Kidney epithelial cell (primary cell): ENCODE results near the gene CTU2. TPM values are rescaled to one million over a fixed set of nuclear protein-coding genes. Genes with fewer than 3 reads are reported as not detected.

Experiments used
- DNase-seq: peaks from one replicate; pipeline ENCODE4 v3.0.0-alpha.2; 2010; ENCODE audit warnings: low read depth
- H3K27me3 ChIP-seq: 2 replicates; pipeline ENCODE4 v1.6.0; 2011; ENCODE audit warnings: low read length; ENCODE audit not compliant: control insufficient read depth, insufficient read depth
- H3K36me3 ChIP-seq: 2 replicates; pipeline ENCODE4 v1.5.1; 2011; ENCODE audit warnings: low read length; ENCODE audit not compliant: control insufficient read depth, insufficient read depth
- H3K4me3 ChIP-seq: 2 replicates; pipeline ENCODE4 v1.5.1; 2011; ENCODE audit warnings: low read depth, mild to moderate bottlenecking, control low read depth, low read length
- total RNA-seq: library from RNA; depleted of rRNA; stranded (reverse); fragments of >200 nt; gene quantifications from 2 replicates; pipeline ENCODE4 v1.2.3, GENCODE V29; 2015
- TF ChIP-seq, protein P1 (sequence below): IDR thresholded peaks from 2 replicates; pipeline ENCODE4 v1.5.1; 2011; ENCODE audit warnings: mild to moderate bottlenecking, moderate library complexity, low read length, control low read depth, inconsistent platforms; ENCODE audit not compliant: insufficient read depth, poor library complexity, severe bottlenecking

The CTU2 gene
- total RNA-seq, 1 donor from 2014 or later: 12.8 TPM

DNA sequence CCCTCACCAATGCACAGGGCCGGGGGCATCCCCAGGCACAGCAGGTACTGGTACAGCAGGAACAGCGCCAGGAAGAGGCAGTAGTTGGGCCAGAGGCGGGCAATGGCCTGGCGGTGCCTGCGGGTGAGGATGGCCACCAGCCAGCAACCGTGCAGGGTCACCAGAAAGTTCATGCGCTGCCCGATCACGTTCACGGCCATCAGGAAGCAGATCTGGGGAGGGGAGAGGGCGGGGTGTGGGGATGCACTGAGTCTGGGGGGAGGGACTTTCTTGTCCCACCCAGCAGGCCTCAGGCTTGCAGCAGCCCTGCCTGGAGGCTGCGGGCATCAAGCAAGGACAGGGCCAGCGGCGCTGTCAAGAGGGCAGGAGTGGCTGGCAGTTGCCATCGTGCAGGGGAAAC is 25.4 kb downstream of the CTU2 start:
- Histone ChIP-seq H3K4me3 (no peak overlapping the region), H3K27me3 (no peaks in the 10 kb centered on the region), H3K36me3 (peaks cover 2% of the 10 kb centered on the region)
- no peak for DNase-seq
- TF ChIP-seq, protein P1, sequence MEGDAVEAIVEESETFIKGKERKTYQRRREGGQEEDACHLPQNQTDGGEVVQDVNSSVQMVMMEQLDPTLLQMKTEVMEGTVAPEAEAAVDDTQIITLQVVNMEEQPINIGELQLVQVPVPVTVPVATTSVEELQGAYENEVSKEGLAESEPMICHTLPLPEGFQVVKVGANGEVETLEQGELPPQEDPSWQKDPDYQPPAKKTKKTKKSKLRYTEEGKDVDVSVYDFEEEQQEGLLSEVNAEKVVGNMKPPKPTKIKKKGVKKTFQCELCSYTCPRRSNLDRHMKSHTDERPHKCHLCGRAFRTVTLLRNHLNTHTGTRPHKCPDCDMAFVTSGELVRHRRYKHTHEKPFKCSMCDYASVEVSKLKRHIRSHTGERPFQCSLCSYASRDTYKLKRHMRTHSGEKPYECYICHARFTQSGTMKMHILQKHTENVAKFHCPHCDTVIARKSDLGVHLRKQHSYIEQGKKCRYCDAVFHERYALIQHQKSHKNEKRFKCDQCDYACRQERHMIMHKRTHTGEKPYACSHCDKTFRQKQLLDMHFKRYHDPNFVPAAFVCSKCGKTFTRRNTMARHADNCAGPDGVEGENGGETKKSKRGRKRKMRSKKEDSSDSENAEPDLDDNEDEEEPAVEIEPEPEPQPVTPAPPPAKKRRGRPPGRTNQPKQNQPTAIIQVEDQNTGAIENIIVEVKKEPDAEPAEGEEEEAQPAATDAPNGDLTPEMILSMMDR: no peak

DNA sequence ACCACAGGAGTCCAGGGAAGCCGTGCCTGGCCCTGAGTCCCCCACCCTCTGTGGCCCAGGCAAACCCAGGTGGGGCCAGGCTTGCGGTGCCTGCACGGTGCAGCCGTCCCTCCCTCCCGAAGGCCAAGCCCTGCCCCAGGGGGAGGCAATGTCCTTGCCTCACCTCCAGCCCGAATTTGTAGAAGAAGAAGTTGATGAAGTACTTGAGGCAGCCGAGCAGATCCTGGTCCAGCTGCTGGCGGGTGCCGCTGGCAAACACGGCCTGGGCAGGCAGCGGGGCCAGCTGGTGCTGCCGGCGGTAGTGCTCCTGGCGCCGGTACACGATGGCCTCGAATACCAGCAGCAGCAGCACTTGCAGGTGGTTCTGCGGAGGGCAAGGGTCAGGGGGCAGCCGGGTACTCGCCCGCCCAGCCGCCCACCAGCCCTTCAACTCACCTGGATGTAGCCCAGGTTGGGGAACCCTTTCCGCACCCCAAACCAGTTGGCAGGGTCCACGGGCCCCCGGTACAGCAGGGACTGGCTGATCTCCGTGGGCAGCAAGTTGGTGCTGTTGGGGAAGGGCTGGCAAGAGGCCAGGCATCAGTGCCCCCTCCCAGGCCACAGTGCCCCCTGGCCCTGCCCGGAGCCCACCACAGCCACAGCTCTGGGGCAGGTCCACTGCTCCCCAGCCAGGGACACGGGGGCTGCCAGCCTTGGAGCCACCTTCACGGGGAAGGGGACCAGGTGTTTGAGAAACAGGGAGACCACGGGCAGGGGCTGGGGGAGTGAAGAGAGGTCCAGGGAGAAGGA is 26.1 kb downstream of the CTU2 start:
- TF ChIP-seq, protein P1: no peak

DNA sequence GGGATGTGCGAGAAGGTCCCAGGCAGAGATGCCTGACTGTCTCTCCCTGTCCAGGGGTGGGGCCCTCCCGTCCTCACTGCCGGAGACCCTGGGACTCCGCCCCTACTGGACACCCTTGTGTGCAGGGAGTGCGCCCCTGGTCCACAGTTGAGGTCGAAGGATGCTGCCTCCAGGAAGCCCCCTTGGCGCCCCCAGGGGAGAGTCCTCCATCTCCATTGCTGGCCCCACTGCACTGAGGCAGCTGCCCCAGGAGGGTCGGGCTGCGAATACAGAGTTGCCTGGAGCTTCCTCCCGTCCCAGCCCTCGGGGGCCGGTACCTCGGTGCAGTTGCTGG is 26.6 kb downstream of the CTU2 start:
- DNase-seq: no peak
- TF ChIP-seq, protein P1: no peak
- H3K36me3 ChIP-seq: peaks cover 2% of the 10 kb centered on the region
- no peak overlapping the region for H3K4me3 ChIP-seq
- H3K27me3 ChIP-seq: no peaks in the 10 kb centered on the region

More for the DNA sequence above, 26.1 kb downstream of the CTU2 start:
- DNase-seq: no peak
- Histone ChIP-seq H3K36me3 (peaks cover 2% of the 10 kb centered on the region), H3K4me3 (no peak overlapping the region), H3K27me3 (no peaks in the 10 kb centered on the region)

DNA sequence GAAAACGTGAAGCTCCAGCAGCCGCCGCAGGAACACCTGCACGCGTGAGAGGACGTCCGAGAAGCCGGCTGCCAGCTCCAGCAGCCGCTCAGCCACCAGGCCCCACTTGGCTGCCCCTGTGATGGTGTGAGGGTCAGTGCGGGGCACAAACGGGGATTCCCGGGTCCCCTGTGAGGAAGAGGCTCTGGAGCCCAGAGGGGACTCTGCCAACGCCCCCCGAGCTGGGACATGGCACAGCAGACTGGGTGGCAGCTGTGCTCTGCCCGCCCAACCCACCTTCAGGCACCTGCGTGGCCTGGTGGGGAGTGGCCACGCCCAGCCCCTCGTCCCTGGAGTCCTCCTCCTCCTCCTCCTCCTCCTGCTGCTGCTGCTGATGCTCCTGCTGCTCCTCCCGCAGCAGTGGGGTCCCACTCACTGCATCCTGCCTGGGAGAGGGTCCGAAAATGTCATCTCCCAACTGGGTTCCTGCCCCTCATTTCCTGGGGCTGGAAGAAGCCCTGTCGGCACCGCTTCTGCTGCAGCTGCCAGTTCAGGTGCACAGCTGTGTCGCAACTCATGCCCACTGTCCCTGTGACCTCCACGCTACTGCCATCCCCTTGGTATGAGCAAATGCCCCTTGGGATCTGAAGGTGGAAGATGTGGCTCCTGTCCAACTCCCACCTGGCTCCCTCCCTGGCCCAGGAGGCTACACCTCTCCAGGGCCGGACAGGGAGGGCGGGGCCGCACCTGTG is 27.5 kb downstream of the CTU2 start:
- DNase-seq: no peak
- TF ChIP-seq, protein P1: no peak
- H3K4me3 ChIP-seq: no peak overlapping the region
- H3K27me3 ChIP-seq: no peaks in the 10 kb centered on the region
- H3K36me3 ChIP-seq: peaks cover 2% of the 10 kb centered on the region

DNA sequence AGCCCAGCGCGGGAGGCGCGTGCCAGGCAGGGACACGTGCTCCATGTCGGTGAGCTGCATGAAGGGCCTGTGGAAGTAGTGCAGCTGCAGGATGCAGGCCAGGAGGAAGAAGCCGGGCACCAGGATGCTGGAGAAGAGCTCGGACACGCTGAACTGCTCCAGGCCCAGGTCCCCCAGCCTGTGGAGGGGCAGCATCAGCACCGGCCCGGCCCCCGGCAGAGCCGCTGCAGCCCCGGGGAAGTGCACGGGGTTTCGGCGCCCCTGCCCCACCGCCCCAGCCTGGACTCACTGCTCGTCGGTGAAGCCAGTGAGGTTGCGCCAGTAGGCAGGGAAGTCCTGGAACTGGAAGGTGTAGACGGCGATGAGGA is 28.0 kb downstream of the CTU2 start:
- TF ChIP-seq, protein P1: no peak
- H3K27me3 ChIP-seq: no peaks in the 10 kb centered on the region
- peaks cover 2% of the 10 kb centered on the region for H3K36me3 ChIP-seq
- no peak overlapping the region for H3K4me3 ChIP-seq
- no peak for DNase-seq
